Endodermal cell (in vitro differentiated cells): Measurements from ENCODE around the gene SUSD2. TPM values are rescaled to one million over a fixed set of nuclear protein-coding genes. Genes with fewer than 3 reads are reported as not detected.

Experiments used
- DNase-seq: peaks from one replicate; pipeline ENCODE4 v3.0.0-alpha.2; 2017
- H3K27ac ChIP-seq: 2 replicates; pipeline ENCODE4 v1.5.1; 2013; ENCODE audit warnings: mild to moderate bottlenecking, low read depth, low read length, moderate library complexity
- H3K27me3 ChIP-seq: 2 replicates; pipeline ENCODE4 v1.6.1; 2013; ENCODE audit warnings: mild to moderate bottlenecking, low read length, moderate library complexity; ENCODE audit not compliant: insufficient read depth, control insufficient read depth, poor library complexity, severe bottlenecking
- H3K36me3 ChIP-seq: 2 replicates; pipeline ENCODE4 v1.7.0; 2013; ENCODE audit warnings: mild to moderate bottlenecking, low read length, moderate library complexity; ENCODE audit not compliant: control insufficient read depth, insufficient read depth
- H3K4me1 ChIP-seq: one replicate; pipeline ENCODE4 v1.7.0; 2013; ENCODE audit warnings: low read length; ENCODE audit not compliant: control insufficient read depth, insufficient read depth
- H3K4me3 ChIP-seq: 2 replicates; pipeline ENCODE4 v1.5.1; 2013; ENCODE audit warnings: mild to moderate bottlenecking, low read length, moderate library complexity
- H3K9ac ChIP-seq: 2 replicates; pipeline ENCODE4 v1.6.1; 2013; ENCODE audit warnings: mild to moderate bottlenecking, low read length, moderate library complexity; ENCODE audit not compliant: poor library complexity, severe bottlenecking; ENCODE audit errors: extremely low read depth
- H3K9me3 ChIP-seq: 2 replicates; pipeline ENCODE4 v1.6.1; 2013; ENCODE audit warnings: mild to moderate bottlenecking, low read length, moderate library complexity; ENCODE audit not compliant: control insufficient read depth
- H3K27ac Mint-ChIP-seq: 2 replicates; pipeline ENCODE4 v1.8.0; 2020; ENCODE audit warnings: mixed read lengths
- H3K27me3 Mint-ChIP-seq: 2 replicates; pipeline ENCODE4 v1.8.0; 2021; ENCODE audit warnings: mild to moderate bottlenecking, mixed read lengths; ENCODE audit not compliant: insufficient read depth
- H3K36me3 Mint-ChIP-seq: 2 replicates; pipeline ENCODE4 v1.8.0; 2020; ENCODE audit warnings: low read depth, mixed read lengths
- H3K4me1 Mint-ChIP-seq: 2 replicates; pipeline ENCODE4 v1.8.0; 2020; ENCODE audit warnings: mixed read lengths
- H3K4me3 Mint-ChIP-seq: 2 replicates; pipeline ENCODE4 v1.8.0; 2020; ENCODE audit warnings: mild to moderate bottlenecking, moderate library complexity, mixed read lengths
- H3K9me3 Mint-ChIP-seq: 2 replicates; pipeline ENCODE4 v1.8.0; 2020; ENCODE audit warnings: mild to moderate bottlenecking, mixed read lengths
- WGBS, 2 experiments: methylation state at CpG; one replicate each; pipeline versions ENCODE4 v1.1.5 to v1.1.7; 2013; ENCODE audit warnings: missing lambda C conversion rate in 2 of 2, mixed read lengths in 1 of 2; ENCODE audit not compliant: insufficient coverage in 1 of 2, insufficient read length in 1 of 2; 5-methylcytosine and 5-hydroxymethylcytosine counted together
- total RNA-seq, 2 donors: library from RNA; stranded (reverse); fragmentation: NEBNext Ultra II Directional in 1 of 2; extraction: Animal tissue kit (Norgen Biotek cat#: 25700) in 1 of 2; gene quantifications; 2 replicates in 1 of 2; 3 replicates in 1 of 2; pipeline ENCODE4 v1.2.1, GENCODE V29; 2021
- TF ChIP-seq, protein P1 (sequence below): fragments of 200-600 bp; sonication (generic); conservative IDR thresholded peaks from 2 replicates; pipeline ENCODE4 v1.5.0; 2021; ENCODE audit warnings: antibody characterized with exemption, mild to moderate bottlenecking

Gene SUSD2
- total RNA-seq, 2 donors from 2014 or later = 0.40 to 1.6 TPM

GRCh38 chr22:24217384-24217783, 36.1 kb downstream of the SUSD2 start:
- H3K4me1 ChIP-seq = no peaks in the 10 kb centered on the region
- no peak for DNase-seq
- no peak overlapping the region for H3K4me3 Mint-ChIP-seq
- H3K9ac ChIP-seq = no peak overlapping the region
- H3K36me3 ChIP-seq = no peaks in the 10 kb centered on the region
- no peak overlapping the region for H3K27ac ChIP-seq
- 94 to 95% methylated on average over 2 to 3 of the region's 3 CpGs for WGBS, 2 experiments
- peaks cover 3% of the 10 kb centered on the region for H3K27me3 Mint-ChIP-seq
- no peaks in the 10 kb centered on the region for H3K9me3 Mint-ChIP-seq
- no peak overlapping the region for H3K27ac Mint-ChIP-seq
- TF ChIP-seq, protein P1, sequence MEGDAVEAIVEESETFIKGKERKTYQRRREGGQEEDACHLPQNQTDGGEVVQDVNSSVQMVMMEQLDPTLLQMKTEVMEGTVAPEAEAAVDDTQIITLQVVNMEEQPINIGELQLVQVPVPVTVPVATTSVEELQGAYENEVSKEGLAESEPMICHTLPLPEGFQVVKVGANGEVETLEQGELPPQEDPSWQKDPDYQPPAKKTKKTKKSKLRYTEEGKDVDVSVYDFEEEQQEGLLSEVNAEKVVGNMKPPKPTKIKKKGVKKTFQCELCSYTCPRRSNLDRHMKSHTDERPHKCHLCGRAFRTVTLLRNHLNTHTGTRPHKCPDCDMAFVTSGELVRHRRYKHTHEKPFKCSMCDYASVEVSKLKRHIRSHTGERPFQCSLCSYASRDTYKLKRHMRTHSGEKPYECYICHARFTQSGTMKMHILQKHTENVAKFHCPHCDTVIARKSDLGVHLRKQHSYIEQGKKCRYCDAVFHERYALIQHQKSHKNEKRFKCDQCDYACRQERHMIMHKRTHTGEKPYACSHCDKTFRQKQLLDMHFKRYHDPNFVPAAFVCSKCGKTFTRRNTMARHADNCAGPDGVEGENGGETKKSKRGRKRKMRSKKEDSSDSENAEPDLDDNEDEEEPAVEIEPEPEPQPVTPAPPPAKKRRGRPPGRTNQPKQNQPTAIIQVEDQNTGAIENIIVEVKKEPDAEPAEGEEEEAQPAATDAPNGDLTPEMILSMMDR = no peak
- H3K4me1 Mint-ChIP-seq = peaks cover 8% of the 10 kb centered on the region
- H3K4me3 ChIP-seq = no peak overlapping the region
- no peaks in the 10 kb centered on the region for H3K27me3 ChIP-seq
- no peaks in the 10 kb centered on the region for H3K9me3 ChIP-seq
- H3K36me3 Mint-ChIP-seq = no peaks in the 10 kb centered on the region

DNA sequence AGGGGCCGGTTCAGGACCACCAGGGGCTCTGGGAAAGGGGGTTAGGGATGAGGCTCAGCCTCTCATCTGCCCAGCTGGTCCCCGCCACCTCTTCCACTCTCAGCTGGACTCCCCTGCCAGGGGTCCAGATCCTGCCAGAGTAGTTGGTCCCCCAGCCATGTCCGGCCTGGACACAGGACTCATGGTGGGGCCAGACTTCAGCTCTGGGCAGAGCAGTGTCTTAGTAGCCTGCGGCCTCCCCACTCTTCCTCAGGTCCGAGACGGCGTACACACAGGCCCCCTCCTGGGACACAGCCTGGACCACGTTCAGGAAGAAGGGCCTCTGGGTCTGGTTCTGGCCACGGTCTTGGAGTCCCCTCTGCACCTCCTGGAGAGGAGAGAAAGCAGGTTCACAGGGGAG, 38.5 kb downstream of the SUSD2 start:
- WGBS, 2 experiments = 92% methylated on average over 9 of the region's 9 CpGs
- Histone ChIP-seq H3K36me3 (no peaks in the 10 kb centered on the region), H3K4me1 (no peaks in the 10 kb centered on the region), H3K9ac (no peak overlapping the region), H3K4me3 (no peak overlapping the region), H3K27me3 (no peaks in the 10 kb centered on the region), H3K27ac (no peak overlapping the region), H3K9me3 (no peaks in the 10 kb centered on the region)
- H3K27ac Mint-ChIP-seq = no peak overlapping the region
- TF ChIP-seq, protein P1 = no peak
- no peaks in the 10 kb centered on the region for H3K36me3 Mint-ChIP-seq
- peaks cover 2% of the 10 kb centered on the region for H3K9me3 Mint-ChIP-seq
- H3K27me3 Mint-ChIP-seq = peaks cover 3% of the 10 kb centered on the region
- no peak overlapping the region for H3K4me3 Mint-ChIP-seq
- peaks cover 5% of the 10 kb centered on the region for H3K4me1 Mint-ChIP-seq
- no peak for DNase-seq

GRCh38 chr22:24224468-24224867, 43.2 kb downstream of the SUSD2 start:
- H3K36me3 Mint-ChIP-seq = no peaks in the 10 kb centered on the region
- H3K9me3 ChIP-seq = no peaks in the 10 kb centered on the region
- no peak overlapping the region for H3K4me3 Mint-ChIP-seq
- H3K4me1 ChIP-seq = no peaks in the 10 kb centered on the region
- no peaks in the 10 kb centered on the region for H3K36me3 ChIP-seq
- H3K9me3 Mint-ChIP-seq = peaks cover 9% of the 10 kb centered on the region
- WGBS, 2 experiments = 100% methylated on average over 1 of the region's 1 CpG; no CpG with 5 or more reads in 1 of the 2 experiments
- no peaks in the 10 kb centered on the region for H3K27me3 Mint-ChIP-seq
- no peak overlapping the region for H3K27ac ChIP-seq
- DNase-seq = no peak
- no peak overlapping the region for H3K9ac ChIP-seq
- H3K27ac Mint-ChIP-seq = no peak overlapping the region
- H3K4me1 Mint-ChIP-seq = no peaks in the 10 kb centered on the region
- no peaks in the 10 kb centered on the region for H3K27me3 ChIP-seq
- TF ChIP-seq, protein P1 = no peak
- no peak overlapping the region for H3K4me3 ChIP-seq
